ENCODE measurements around the gene TMEM260. TPM values are rescaled to one million over a fixed set of nuclear protein-coding genes. Genes with fewer than 3 reads are reported as not detected.

TMEM260 gene
- polyA plus RNA-seq, 3 donors: 7.5 to 8.8 (median 8.3) TPM

DNA sequence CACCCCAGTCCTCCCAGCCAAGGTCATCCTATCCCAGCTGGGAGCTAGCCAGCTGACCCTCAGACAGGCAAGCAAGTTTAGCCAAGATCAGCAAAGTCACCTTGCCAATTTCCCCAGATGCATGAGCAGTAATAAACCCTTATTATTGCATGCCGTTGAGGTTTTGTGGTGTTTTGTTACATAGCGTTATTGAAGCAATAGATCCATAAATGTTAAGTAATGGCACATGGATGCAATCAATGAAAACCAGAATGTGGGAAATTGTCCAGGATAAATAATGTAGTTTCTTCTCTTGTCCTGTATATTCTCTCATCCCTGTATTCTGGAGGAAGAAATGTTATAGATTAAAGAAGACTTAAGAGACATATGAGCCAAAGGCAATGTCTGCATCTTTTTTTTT, 18.0 kb upstream of the TMEM260 start:
- DNase-seq: no peak
- H3K36me3 Mint-ChIP-seq: no peaks in the 10 kb centered on the region
- H3K4me3 Mint-ChIP-seq: no peak overlapping the region
- TF ChIP-seq, protein P1, sequence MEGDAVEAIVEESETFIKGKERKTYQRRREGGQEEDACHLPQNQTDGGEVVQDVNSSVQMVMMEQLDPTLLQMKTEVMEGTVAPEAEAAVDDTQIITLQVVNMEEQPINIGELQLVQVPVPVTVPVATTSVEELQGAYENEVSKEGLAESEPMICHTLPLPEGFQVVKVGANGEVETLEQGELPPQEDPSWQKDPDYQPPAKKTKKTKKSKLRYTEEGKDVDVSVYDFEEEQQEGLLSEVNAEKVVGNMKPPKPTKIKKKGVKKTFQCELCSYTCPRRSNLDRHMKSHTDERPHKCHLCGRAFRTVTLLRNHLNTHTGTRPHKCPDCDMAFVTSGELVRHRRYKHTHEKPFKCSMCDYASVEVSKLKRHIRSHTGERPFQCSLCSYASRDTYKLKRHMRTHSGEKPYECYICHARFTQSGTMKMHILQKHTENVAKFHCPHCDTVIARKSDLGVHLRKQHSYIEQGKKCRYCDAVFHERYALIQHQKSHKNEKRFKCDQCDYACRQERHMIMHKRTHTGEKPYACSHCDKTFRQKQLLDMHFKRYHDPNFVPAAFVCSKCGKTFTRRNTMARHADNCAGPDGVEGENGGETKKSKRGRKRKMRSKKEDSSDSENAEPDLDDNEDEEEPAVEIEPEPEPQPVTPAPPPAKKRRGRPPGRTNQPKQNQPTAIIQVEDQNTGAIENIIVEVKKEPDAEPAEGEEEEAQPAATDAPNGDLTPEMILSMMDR (IDR thresholded peaks at IDR 0.05): no peak
- H3K4me1 ChIP-seq (ENCODE audit: control insufficient read depth in 1 of 2, insufficient read depth in 2 of 2, low read length in 2 of 2): no peaks in the 10 kb centered on the region
- H3K4me1 Mint-ChIP-seq: no peaks in the 10 kb centered on the region
- H3K27ac Mint-ChIP-seq: no peak overlapping the region
- H3K79me2 ChIP-seq (ENCODE audit: insufficient read depth, low read length): no peaks in the 10 kb centered on the region
- H3K4me2 ChIP-seq (replicated peaks; ENCODE audit: extremely low read depth, low read length, poor library complexity, severe bottlenecking): no peak overlapping the region
- H4K20me1 ChIP-seq (ENCODE audit: insufficient read depth, low read length): no peaks in the 10 kb centered on the region
- H3K9me3 ChIP-seq (replicated peaks in 1 of 2; ENCODE audit: control insufficient read depth in 1 of 2, insufficient read depth in 1 of 2, low read length in 2 of 2): no peaks in the 10 kb centered on the region
- WGBS (ENCODE audit: insufficient coverage): no CpG with 5 or more reads among the region's 2 CpGs
- H3K27ac ChIP-seq (ENCODE audit: low read depth in 1 of 2, low read length in 2 of 2): no peak overlapping the region
- no peak overlapping the region for H2AFZ ChIP-seq (ENCODE audit: insufficient read depth, low read depth, low read length, poor library complexity, severe bottlenecking)
- intact Hi-C loops (cut with micrococcal nuclease): no loop called here
- H3K27me3 Mint-ChIP-seq (ENCODE audit: low read depth in 3 of 3): peaks cover 2 to 17% (median 6%) of the 10 kb centered on the region in 3 donors
- H3K27me3 ChIP-seq (ENCODE audit: control insufficient read depth in 2 of 2, insufficient read depth in 2 of 2, low read length in 2 of 2): peaks cover 0 to under 1% of the 10 kb centered on the region in 2 donors
- H3K9me3 Mint-ChIP-seq: peaks cover 0 to 11% (median 6%) of the 10 kb centered on the region in 7 donors
- no peak overlapping the region for H3K9ac ChIP-seq (ENCODE audit: insufficient read depth, low read length, poor library complexity, severe bottlenecking)
- no peaks in the 10 kb centered on the region for H3K36me3 ChIP-seq (replicated peaks in 1 of 2; ENCODE audit: control insufficient read depth in 1 of 2, insufficient read depth in 2 of 2, low read length in 2 of 2)
- no peak overlapping the region for H3K4me3 ChIP-seq (replicated peaks in 1 of 3; ENCODE audit: low read depth in 2 of 3, low read length in 3 of 3)

- no peak overlapping the region for H3K27ac Mint-ChIP-seq
- no peak overlapping the region for H3K9ac ChIP-seq (ENCODE audit: insufficient read depth, low read length, poor library complexity, severe bottlenecking)
- intact Hi-C loops (cut with micrococcal nuclease): no loop called here
- H4K20me1 ChIP-seq (ENCODE audit: insufficient read depth, low read length): no peaks in the 10 kb centered on the region
- H3K4me1 Mint-ChIP-seq: no peaks in the 10 kb centered on the region
- peaks cover 2 to 22% (median 6%) of the 10 kb centered on the region in 3 donors for H3K27me3 Mint-ChIP-seq (ENCODE audit: low read depth in 3 of 3)
- H3K9me3 ChIP-seq (replicated peaks in 1 of 2; ENCODE audit: control insufficient read depth in 1 of 2, insufficient read depth in 1 of 2, low read length in 2 of 2): no peaks in the 10 kb centered on the region
- H3K4me1 ChIP-seq (ENCODE audit: control insufficient read depth in 1 of 2, insufficient read depth in 2 of 2, low read length in 2 of 2): no peaks in the 10 kb centered on the region
- peaks cover 0 to 11% (median 8%) of the 10 kb centered on the region in 7 donors for H3K9me3 Mint-ChIP-seq
- H2AFZ ChIP-seq (ENCODE audit: insufficient read depth, low read depth, low read length, poor library complexity, severe bottlenecking): no peak overlapping the region
- peaks cover 0 to 2% of the 10 kb centered on the region in 2 donors for H3K27me3 ChIP-seq (ENCODE audit: control insufficient read depth in 2 of 2, insufficient read depth in 2 of 2, low read length in 2 of 2)
- no CpG with 5 or more reads among the region's 1 CpG for WGBS (ENCODE audit: insufficient coverage)
- DNase-seq: no peak
- no peak overlapping the region for H3K27ac ChIP-seq (ENCODE audit: low read depth in 1 of 2, low read length in 2 of 2)
- TF ChIP-seq, protein P1 (IDR thresholded peaks at IDR 0.05): no peak
- H3K4me2 ChIP-seq (replicated peaks; ENCODE audit: extremely low read depth, low read length, poor library complexity, severe bottlenecking): no peak overlapping the region
- no peaks in the 10 kb centered on the region for H3K79me2 ChIP-seq (ENCODE audit: insufficient read depth, low read length)
- no peak overlapping the region for H3K4me3 Mint-ChIP-seq
- H3K4me3 ChIP-seq (replicated peaks in 1 of 3; ENCODE audit: low read depth in 2 of 3, low read length in 3 of 3): no peak overlapping the region
- no peaks in the 10 kb centered on the region for H3K36me3 Mint-ChIP-seq
- H3K36me3 ChIP-seq (replicated peaks in 1 of 2; ENCODE audit: control insufficient read depth in 1 of 2, insufficient read depth in 2 of 2, low read length in 2 of 2): no peaks in the 10 kb centered on the region
Observed at GRCh38 chr14:56562883-56563282, 16.7 kb upstream of the TMEM260 start.

All from CD14-positive monocyte (primary cell).